Stimulated activated CD4-positive, alpha-beta T cell treated with anti-CD3 and anti-CD28 coated beads, TNF-alpha, amount 100 ng/mL, for 48 hours (primary cell): ENCODE measurements around the gene PYDC1.
"Not testable (repeated sequence)": the region's sequence is repeated elsewhere in the genome, so short reads cannot be mapped to it uniquely, and the experiment has no call there.

Experiments
- DNase-seq, 3 donors: peaks; one replicate each; pipeline ENCODE4 v3.0.0-alpha.2; 2020; ENCODE audit warnings: low read depth in 3 of 3

The PYDC1 gene

DNA sequence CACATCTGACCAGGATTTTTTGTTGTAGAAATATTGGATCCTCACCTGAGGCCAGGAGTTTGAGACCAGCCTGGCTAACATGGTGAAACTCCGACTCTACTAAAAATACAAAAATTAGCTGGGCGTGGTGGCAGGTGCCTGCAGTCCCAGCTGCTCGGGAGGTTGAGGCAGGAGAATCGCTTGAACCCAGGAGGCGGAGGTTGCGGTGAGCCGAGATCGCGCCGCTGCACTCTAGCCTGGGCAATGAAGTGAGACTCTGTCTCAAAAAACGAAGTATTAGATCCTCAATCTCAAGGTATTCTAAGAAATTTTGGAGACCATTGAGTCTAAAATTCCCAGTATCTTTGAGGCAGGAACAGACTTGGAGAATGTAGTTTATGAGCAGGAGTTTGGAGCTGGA lies 21.1 kb downstream of the PYDC1 start:
- not testable (repeated sequence) for DNase-seq

DNA sequence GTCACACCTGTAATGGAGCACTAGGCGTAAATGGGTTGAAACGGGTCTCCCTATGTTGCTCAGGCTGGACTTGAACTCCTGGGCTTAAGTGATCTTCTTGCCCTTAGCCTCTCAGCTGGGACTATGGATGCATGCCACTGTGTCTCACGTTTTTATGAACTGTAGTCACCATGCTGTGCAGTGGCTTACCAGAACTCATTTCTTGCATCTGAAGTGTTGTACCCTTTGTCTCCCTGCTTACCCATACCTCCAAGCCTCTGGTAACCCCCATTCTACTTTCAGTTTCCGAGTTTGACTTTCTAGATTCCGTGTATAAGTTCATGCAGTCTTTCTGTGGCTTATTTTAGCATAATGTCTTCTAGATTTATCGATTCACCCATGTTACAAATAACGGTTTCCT lies 22.0 kb downstream of the PYDC1 start:
- DNase-seq, result no peak

- no peak for DNase-seq
Measured at GRCh38 chr16:31193874-31194273, 23.1 kb downstream of the PYDC1 start.

DNA sequence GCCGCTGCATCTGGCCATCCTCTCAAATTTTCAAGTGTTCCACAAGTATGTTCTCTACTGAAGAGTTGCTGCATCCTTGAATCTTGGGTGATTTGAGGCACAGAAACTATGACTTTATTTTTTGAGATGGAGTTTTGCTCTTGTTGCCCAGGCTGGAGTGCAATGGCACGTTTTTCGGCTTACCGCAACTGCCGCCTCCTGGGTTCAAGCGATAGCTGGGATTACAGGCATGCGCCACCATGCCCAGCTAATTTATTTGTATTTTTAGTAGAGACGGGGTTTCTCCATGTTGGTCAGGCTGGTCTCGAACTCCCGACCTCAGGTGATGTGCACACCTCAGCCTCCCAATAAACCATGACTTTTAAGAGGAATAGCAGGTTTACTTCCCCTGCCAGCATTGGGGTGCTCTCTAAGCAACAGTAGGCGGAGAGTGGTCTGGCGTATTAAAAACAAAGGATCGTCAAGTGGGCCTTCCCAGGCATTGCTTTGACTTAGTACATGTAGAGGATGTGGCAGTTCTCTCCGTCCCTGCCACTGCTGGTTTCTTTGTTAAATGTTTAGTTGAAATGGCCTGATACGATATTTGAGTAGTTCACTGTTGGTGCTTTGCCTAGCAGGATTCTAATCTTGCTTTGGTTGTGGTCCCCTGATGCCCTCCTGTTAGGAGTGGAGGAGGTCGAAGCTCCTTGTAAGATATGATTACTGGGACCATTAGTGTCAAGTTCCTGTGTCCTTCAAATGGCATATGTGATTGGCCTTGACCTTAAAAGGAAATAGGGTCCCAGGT lies 23.9 kb downstream of the PYDC1 start:
- no peak for DNase-seq

DNA sequence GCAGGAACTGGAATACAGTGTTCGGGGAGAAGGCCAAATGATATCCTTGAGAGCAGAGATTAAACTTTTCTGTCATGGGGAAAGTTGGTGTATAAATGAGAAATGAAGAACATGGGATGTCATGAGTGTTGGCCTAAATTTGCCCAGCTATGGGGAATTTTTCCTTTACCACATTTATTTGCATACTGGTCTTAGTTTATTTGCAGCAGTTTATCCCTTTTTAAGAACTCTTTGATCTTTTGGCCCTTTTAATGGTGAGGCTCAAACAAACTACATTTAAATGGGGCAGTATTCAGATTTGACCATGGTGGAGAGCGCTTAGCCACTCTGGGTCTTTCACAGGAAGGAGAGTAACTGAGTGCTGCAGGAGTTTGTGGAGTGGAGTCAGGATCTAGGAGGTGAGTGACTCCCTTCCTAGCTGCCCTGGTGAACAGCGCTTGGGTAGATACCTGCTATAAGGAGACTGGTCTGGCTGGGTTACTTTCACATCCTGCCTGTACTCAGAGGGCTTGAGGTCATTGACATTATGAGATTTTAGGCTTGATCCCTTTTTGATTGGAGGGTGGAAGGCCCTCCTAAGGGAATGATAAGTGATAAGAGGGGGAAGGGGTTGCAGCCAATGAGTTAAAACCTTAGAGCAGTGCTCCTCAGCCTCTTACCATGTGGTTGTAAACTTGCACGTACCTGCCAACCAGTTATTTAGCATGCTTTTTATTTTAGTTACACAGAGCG lies 25.1 kb downstream of the PYDC1 start:
- no peak for DNase-seq

DNA sequence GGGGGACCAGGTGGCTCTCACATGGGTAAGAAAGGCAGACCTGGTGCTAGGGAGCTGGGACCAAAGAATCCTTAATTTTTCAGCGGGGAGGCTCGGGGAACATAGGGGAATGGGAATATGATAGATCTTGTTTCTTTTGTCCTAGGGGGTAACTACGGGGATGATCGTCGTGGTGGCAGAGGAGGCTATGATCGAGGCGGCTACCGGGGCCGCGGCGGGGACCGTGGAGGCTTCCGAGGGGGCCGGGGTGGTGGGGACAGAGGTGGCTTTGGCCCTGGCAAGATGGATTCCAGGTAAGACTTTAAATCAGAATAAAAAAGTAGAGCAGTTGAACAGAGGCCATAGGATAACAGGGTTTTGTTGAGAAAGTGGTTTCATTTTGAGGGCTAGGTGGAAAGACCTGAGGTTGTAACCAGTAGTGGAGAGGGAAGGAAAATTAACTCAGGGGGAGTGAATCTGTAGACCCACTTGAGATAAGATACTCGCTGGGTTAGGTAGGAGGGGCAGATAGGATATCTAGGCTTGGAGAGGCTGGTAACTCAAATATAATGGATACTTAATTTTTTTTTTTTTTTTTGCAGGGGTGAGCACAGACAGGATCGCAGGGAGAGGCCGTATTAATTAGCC lies 26.0 kb downstream of the PYDC1 start:
- no peak for DNase-seq

DNA sequence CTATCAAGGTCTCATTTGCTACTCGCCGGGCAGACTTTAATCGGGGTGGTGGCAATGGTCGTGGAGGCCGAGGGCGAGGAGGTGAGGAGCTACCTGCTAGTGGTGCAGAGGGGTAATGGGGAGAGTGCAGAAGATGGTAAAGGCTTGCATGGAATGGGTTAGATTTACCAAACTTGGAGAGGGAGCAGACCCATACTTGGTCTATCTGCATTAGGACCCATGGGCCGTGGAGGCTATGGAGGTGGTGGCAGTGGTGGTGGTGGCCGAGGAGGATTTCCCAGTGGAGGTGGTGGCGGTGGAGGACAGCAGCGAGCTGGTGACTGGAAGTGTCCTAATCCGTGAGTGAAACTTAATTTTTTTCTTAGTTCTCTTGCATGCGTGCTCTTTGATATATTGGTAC lies 26.9 kb downstream of the PYDC1 start:
- no peak for DNase-seq

GRCh38 chr16:31189412-31189778 lies 27.5 kb downstream of the PYDC1 start:
- DNase-seq, result no peak

GRCh38 chr16:31188450-31189411 lies 28.2 kb downstream of the PYDC1 start:
- no peak for DNase-seq

- DNase-seq, result no peak
Measured at GRCh38 chr16:31187808-31188189, 29.1 kb downstream of the PYDC1 start.

- no peak for DNase-seq
Measured at GRCh38 chr16:31186930-31187807, 29.8 kb downstream of the PYDC1 start.

DNA sequence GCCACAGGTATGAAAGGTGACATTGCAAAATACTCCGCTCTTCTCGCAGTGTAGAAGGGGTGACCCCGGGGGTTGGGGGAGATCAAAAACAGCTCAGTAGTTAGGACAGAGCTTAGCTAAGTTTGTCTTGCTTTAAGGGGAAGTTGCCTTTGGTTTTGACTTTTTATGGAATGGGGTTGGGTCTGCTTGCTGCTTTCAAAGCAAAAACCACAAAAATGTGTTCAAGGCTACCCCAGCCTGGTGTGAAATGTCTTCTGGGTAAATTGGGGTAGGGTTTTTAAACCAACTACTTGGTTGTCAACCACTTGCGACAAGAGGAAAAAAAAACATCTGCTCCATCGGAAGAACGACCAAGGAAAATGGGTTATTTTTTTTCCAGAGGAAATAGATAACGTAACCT lies 30.8 kb downstream of the PYDC1 start:
- DNase-seq, result no peak

GRCh38 chr16:31185339-31185738 lies 31.6 kb downstream of the PYDC1 start:
- DNase-seq, result no peak

DNA sequence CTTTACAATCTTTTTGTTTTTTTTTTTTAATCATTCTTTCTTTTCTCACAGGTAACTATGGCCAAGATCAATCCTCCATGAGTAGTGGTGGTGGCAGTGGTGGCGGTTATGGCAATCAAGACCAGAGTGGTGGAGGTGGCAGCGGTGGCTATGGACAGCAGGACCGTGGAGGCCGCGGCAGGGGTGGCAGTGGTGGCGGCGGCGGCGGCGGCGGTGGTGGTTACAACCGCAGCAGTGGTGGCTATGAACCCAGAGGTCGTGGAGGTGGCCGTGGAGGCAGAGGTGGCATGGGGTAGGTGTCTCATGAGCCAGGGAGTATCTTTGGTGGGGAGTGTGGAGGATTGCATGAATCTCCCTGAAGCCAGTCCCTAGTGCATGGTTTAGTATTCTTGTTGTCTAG lies 32.0 kb downstream of the PYDC1 start:
- DNase-seq, result no peak

DNA sequence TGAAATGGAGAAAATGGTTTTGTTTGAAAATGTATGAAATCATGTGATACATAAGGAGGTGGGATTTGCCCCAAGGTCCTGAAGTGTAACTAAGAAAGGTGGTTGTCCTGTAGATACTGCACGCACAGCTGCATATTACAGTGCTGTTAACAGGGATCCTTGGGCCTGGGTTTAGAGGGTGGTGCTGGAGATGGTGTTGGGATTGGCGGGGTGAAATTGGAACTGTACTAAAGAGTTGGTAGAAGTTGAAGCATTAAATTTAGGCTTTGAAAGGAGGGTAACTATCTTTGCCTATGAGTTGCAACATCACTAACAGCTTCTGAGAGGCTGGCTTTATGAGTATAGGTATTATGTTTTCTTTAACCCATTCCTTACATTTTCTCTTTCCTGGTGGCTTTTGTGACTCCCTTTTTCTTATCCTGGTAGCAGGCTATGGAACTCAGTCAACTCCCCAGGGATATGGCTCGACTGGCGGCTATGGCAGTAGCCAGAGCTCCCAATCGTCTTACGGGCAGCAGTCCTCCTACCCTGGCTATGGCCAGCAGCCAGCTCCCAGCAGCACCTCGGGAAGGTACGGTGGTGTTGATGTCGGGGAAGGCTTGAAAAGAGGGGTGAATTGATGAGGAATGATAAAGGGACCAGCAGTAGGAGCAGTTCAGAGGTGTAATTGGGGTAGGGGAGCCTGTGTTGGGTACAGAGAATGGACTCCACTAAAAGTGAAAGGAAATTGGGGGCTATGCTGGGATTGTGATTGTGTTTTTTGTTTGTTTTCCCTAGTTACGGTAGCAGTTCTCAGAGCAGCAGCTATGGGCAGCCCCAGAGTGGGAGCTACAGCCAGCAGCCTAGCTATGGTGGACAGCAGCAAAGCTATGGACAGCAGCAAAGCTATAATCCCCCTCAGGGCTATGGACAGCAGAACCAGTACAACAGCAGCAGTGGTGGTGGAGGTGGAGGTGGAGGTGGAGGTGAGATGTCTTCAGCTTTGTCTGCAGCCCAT lies 33.2 kb downstream of the PYDC1 start:
- no peak for DNase-seq

DNA sequence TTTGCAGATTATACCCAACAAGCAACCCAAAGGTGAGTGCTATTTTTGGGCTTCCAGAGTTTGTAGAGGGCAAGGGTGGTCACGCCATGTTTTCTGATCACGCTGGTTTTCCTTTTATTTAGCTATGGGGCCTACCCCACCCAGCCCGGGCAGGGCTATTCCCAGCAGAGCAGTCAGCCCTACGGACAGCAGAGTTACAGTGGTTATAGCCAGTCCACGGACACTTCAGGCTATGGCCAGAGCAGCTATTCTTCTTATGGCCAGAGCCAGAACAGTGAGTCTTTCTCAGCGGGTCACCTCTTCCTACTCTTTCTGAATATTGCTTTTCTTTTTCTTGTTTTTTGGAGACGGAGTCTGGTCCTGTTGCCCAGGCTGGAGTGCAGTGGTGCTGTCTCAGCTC lies 34.5 kb downstream of the PYDC1 start:
- no peak for DNase-seq

GRCh38 chr16:31181102-31181830 lies 35.7 kb downstream of the PYDC1 start:
- no peak for DNase-seq

DNA sequence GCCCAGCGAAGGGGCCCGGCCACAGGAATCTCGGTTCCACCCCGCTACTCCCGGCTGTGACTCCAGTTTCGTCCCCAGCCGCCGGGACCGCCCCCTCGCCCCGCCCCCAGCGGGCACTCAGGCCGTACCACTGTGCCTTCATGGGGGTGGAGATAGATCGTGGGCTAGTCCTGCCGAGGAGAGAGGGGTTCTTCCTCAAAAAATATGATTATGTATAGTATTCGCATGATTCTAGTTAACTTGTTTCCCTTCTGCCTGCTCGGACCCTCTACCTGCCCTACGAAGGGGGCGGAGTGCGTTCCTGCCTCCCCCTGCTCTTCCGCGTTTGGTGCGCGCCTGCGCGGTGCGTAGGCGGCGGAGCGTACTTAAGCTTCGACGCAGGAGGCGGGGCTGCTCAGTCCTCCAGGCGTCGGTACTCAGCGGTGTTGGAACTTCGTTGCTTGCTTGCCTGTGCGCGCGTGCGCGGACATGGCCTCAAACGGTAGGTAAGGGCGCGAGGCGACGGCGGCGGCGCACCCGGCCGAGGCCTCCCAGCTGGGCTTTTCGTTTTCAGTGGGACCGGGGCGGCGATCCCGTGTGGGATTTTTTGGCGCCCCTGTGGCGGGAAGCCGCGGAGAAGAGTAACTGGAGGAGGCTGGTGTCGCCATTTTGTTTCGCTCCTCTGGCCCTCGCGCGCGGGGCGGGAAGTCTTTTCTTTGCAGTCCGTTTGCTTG lies 37.0 kb downstream of the PYDC1 start, which contains the start of gene FUS:
Gene FUS, plus strand, starts transcription at position 393 of the 713 bp plus-strand sequence. Its CDS starts 76 bp downstream, at position 469.
- DNase-seq, result peak; percentile 85 to 89 (median 86)
